ENCODE results near the gene AADACL3. TPM values are rescaled to one million over a fixed set of nuclear protein-coding genes. Genes with fewer than 3 reads are reported as not detected.
"Not testable (repeated sequence)": the region's sequence is repeated elsewhere in the genome, so short reads cannot be mapped to it uniquely, and the experiment has no call there.

The AADACL3 gene
- total RNA-seq, 4 donors from 2014 or later = 11.6 to 70.4 (median 29.8) TPM

DNA sequence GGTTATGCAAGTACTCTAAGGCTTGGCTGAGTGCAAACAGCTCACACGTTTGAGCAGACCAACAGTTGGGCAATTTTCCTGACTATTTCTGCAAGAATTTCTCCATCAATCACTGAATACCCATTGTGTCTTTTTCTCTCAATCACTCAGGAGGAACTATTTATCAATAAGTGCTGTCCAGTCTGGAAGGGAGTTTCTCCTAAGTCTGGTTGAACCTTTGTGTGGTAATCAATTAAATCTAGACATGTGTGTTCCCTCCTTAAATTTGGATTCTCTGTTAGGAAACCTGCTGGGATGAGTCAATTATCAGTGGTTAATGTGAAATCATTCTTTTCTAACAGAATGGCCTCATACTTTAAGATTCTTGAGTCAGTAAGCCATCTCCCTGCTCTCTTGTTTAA, 6.8 kb upstream of the AADACL3 start:
- H3K36me3 ChIP-seq = no peaks in the 10 kb centered on the region
- TF ChIP-seq POLR2AphosphoS5 (IDR thresholded peaks at IDR 0.05) (no peak), POLR2A (IDR thresholded peaks at IDR 0.05) (no peak), EP300 (IDR thresholded peaks at IDR 0.05) (no peak)
- TF ChIP-seq, protein P1, sequence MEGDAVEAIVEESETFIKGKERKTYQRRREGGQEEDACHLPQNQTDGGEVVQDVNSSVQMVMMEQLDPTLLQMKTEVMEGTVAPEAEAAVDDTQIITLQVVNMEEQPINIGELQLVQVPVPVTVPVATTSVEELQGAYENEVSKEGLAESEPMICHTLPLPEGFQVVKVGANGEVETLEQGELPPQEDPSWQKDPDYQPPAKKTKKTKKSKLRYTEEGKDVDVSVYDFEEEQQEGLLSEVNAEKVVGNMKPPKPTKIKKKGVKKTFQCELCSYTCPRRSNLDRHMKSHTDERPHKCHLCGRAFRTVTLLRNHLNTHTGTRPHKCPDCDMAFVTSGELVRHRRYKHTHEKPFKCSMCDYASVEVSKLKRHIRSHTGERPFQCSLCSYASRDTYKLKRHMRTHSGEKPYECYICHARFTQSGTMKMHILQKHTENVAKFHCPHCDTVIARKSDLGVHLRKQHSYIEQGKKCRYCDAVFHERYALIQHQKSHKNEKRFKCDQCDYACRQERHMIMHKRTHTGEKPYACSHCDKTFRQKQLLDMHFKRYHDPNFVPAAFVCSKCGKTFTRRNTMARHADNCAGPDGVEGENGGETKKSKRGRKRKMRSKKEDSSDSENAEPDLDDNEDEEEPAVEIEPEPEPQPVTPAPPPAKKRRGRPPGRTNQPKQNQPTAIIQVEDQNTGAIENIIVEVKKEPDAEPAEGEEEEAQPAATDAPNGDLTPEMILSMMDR (IDR thresholded peaks at IDR 0.05) = no peak
- WGBS = 26% methylated on average over 1 of the region's 1 CpG
- no peak overlapping the region for H3K4me3 ChIP-seq
- H3K27ac ChIP-seq = no peak overlapping the region
- no peak for DNase-seq (ENCODE audit: low spot score in 2 of 2)
- peaks cover 2% of the 10 kb centered on the region for H3K27me3 ChIP-seq
- H3K4me1 ChIP-seq = no peaks in the 10 kb centered on the region
- H3K9me3 ChIP-seq = peaks cover under 1% of the 10 kb centered on the region

- Histone ChIP-seq H3K27ac (no peak overlapping the region), H3K9me3 (no peaks in the 10 kb centered on the region), H3K27me3 (peaks cover 2% of the 10 kb centered on the region), H3K4me1 (no peaks in the 10 kb centered on the region), H3K36me3 (no peaks in the 10 kb centered on the region), H3K4me3 (no peak overlapping the region)
- no peak for DNase-seq (ENCODE audit: low spot score in 2 of 2)
- 78% methylated on average over 3 of the region's 3 CpGs for WGBS
- TF ChIP-seq EP300 (IDR thresholded peaks at IDR 0.05) = no peak
- TF ChIP-seq POLR2A (IDR thresholded peaks at IDR 0.05) = no peak
- TF ChIP-seq, protein P1 (IDR thresholded peaks at IDR 0.05) = no peak
- TF ChIP-seq POLR2AphosphoS5 (IDR thresholded peaks at IDR 0.05) = no peak
Measured at GRCh38 chr1:12709696-12710095, 6.2 kb upstream of the AADACL3 start.

GRCh38 chr1:12711536-12711935, 4.4 kb upstream of the AADACL3 start:
- no peak for DNase-seq (ENCODE audit: low spot score in 2 of 2)
- TF ChIP-seq, protein P1 (IDR thresholded peaks at IDR 0.05) = no peak
- no peak for TF ChIP-seq POLR2A (IDR thresholded peaks at IDR 0.05)
- no peak for TF ChIP-seq EP300 (IDR thresholded peaks at IDR 0.05)
- TF ChIP-seq POLR2AphosphoS5 (IDR thresholded peaks at IDR 0.05) = no peak
- Histone ChIP-seq H3K4me3 (no peak overlapping the region), H3K36me3 (no peaks in the 10 kb centered on the region), H3K27me3 (peaks cover 2% of the 10 kb centered on the region), H3K9me3 (no peaks in the 10 kb centered on the region), H3K4me1 (no peaks in the 10 kb centered on the region), H3K27ac (no peak overlapping the region)
- WGBS = 60% methylated on average over 3 of the region's 3 CpGs

DNA sequence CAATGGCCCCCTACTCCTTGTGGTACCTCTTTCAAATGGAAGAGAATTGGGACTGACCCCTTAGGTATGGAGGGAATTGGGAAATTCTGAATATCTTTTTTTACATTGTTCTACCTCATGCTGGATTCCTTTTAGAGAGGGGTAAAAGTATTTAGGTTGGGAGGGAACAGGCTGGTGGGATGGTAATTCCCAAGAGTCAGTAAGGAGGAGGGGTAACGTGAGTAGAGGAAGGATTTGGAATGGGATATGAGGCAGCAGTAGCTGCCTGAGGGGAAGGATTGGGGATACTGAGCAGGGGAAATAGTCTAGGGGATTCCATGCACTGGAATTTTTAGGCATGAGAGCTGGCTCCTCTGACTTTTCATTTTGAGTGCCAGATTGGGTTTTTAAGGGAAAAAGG, 3.8 kb upstream of the AADACL3 start:
- Histone ChIP-seq H3K4me1 (no peaks in the 10 kb centered on the region), H3K36me3 (no peaks in the 10 kb centered on the region), H3K4me3 (no peak overlapping the region), H3K27me3 (no peaks in the 10 kb centered on the region), H3K27ac (no peak overlapping the region), H3K9me3 (no peaks in the 10 kb centered on the region)
- DNase-seq (ENCODE audit: low spot score in 2 of 2) = no peak
- WGBS = 65% methylated on average over 1 of the region's 1 CpG
- TF ChIP-seq, protein P1 (IDR thresholded peaks at IDR 0.05) = no peak
- no peak for TF ChIP-seq EP300 (IDR thresholded peaks at IDR 0.05)

DNA sequence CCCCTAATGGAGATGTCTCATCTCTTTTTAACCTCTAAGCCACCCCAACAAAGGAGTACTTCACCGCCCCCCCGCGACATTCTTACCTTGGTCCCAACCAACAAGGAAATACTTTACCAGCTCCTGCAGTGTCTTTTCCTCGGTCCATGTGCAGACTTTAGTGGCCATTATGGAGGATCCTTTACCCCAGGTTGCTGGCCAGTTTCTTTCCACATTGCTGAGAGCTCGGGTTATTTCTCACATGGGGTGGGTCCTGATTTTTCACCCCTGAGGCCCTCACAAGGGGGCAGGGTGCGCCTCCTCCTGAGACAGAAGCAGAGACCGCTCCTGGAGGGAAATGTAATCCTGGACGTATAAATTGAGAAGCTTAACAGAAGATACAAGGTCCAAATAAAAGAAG, 3.0 kb upstream of the AADACL3 start:
- Histone ChIP-seq H3K4me1 (no peaks in the 10 kb centered on the region), H3K36me3 (no peaks in the 10 kb centered on the region), H3K4me3 (no peak overlapping the region), H3K27ac (no peak overlapping the region), H3K9me3 (no peaks in the 10 kb centered on the region), H3K27me3 (no peaks in the 10 kb centered on the region)
- TF ChIP-seq POLR2A (IDR thresholded peaks at IDR 0.05) = no peak
- no peak for TF ChIP-seq POLR2AphosphoS5 (IDR thresholded peaks at IDR 0.05)
- TF ChIP-seq, protein P1 (IDR thresholded peaks at IDR 0.05) = no peak
- no peak for TF ChIP-seq EP300 (IDR thresholded peaks at IDR 0.05)
- 91% methylated on average over 8 of the region's 8 CpGs for WGBS
- DNase-seq (ENCODE audit: low spot score in 2 of 2) = no peak

DNA sequence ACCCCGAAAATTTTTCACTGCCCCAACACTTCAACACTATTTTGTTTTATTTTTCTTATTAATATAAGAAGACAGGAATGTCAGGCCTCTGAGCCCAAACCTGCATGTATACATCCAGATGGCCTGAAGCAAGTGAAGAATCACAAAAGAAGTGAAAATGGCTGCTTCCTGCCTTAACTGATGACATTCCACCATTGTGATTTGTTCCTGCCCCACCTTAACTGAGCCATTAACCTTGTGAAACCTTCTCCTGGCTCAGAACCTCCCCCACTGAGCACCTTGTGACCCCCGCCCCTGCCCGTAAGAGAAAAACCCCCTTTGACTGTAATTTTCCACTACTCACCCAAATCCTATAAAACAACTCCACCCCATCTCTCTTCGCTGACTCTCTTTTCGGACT, 2.3 kb upstream of the AADACL3 start:
- not testable (repeated sequence) for H3K27me3 ChIP-seq; DNase-seq (ENCODE audit: low spot score in 2 of 2); H3K27ac ChIP-seq; H3K4me3 ChIP-seq; H3K4me1 ChIP-seq; H3K9me3 ChIP-seq; H3K36me3 ChIP-seq
- WGBS = 86% methylated on average over 5 of the region's 5 CpGs

Data from suprapubic skin (tissue), 4 donors.